GM10847 (cell line): ENCODE data around the gene NPAS3.

Experiments used
- POLR2A ChIP-seq: IDR thresholded peaks from 2 replicates; pipeline ENCODE4 v1.6.1; 2011; ENCODE audit not compliant: insufficient read length; ENCODE audit errors: extremely low read depth

NPAS3 gene

DNA sequence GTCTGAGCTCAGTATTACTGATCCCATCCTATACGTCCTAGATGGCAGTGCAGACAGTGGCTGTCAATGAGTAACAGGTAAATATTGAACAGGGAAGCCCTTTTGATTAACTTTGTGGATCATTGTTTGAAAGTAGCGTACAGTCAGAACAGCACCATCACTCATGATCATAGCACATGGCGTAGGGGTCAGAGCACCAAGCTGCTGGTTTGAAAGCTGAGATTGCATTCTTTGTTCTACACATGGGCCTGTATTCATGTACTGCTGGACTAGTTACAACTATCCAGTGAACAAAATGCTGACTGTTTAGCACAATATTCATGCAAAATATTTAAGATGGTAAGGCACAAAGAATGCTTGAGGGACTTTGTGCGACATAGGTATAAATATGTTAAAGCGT, 131.8 kb downstream of the NPAS3 start:
- no peak for TF ChIP-seq POLR2A

DNA sequence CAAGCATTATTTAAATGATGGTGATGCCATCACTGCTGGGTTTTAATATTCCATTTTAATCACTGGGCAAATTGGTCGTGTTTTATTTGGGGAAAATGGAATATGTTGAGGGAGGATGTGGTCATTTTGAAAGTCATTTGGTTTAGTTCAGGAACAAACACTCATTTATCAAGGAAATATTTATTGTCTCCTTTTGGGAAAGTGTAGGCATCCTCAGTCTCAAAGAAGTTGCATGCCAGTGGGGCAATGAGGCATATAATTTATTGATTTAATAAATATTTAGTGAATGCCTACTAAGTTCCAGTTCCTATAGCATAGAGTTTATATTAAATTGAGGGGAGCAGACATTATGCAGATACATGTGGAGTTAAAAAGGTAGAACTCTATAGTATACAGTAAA, 134.3 kb downstream of the NPAS3 start:
- TF ChIP-seq POLR2A: no peak

DNA sequence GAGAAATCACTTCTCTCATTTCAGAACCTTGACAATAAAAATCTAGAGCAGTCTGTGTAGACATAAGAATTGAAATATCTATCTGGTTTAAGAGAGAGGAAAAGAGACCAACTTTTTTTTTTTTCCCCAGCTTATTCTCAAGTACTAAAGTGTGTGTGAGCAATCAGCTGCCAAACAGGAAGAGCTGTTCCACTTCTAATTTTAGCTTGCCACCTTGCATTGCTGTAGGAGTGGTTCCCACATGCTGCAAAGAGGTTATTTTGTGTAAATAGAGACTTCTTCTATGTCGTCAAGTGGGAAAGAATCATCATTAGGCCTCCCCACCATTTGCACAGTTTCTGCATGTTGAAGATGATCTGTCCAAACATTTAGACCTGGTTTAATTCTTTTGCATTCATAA, 142.6 kb downstream of the NPAS3 start:
- no peak for TF ChIP-seq POLR2A

DNA sequence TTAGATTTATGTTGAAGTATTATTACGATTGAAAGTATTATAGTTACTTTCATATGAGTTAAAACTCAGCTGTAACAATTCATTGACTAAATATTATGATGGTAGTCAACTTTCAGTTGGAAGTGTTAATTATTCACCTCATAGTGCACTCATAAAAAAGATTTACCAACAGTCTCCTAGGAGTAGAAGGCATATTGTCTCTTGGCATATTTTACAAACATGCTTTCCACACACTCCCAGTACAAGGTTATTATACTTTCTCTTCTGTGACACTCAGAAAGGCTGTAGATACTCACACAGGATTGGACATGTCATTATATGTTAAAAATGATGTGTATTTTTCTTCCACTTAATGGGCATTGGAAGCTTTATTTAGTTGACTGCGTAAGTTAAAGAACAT, 147.1 kb downstream of the NPAS3 start:
- no peak for TF ChIP-seq POLR2A

DNA sequence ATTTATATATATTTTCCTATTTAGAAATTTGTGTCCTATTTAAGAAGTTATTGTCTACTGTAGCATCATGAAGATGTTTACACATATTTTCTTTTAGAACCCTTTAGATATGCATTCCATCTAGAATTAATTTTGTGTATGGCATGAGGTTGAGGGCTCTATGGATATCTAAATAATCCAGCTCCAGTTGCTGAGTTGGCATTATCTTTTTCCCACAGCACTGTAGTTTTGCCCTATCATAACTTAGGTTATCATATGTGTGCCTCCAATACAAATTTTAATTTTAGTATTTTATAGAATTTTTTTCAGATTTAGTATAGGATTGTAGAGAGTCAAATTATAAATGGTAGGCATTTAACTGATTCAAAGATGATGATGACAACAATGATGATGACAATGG, 159.3 kb downstream of the NPAS3 start:
- TF ChIP-seq POLR2A: no peak

DNA sequence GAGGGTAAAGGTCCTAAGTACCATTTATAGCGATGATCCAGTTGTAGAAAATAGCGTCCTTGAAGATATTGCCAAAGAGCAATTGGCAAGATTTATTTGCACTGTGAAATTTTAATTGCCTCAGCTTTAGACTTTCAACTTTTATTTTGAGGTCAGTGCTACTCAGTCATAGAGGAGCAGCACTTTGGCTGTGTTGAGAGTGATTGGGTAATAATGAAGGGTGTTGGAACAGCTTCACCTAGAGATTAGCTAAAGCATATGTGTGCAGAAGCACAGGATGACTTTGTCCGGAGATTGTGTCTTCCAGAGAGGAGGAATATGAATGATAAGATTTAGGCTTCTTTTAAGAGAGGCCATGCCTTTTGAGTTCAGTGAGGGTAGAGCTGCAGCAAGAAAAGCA, 164.8 kb downstream of the NPAS3 start:
- no peak for TF ChIP-seq POLR2A

DNA sequence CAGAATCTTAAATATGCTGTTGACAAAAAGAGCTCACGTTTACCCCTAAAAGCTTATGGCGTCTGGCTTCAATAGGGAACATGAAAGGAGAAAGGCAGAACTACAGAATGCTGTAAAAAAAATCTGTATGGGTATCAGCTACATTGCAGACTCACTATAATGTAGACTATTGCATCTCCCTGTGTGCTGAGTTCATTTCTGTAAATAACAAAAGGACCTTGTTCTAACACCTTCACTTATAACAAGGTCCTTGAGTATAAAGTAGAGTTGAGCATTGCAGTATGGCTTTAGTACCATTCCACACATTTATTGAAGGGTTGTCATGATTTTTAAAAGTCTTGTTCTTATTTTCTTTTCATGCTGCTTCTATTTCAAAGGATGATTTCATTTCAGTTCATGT, 165.3 kb downstream of the NPAS3 start:
- no peak for TF ChIP-seq POLR2A

DNA sequence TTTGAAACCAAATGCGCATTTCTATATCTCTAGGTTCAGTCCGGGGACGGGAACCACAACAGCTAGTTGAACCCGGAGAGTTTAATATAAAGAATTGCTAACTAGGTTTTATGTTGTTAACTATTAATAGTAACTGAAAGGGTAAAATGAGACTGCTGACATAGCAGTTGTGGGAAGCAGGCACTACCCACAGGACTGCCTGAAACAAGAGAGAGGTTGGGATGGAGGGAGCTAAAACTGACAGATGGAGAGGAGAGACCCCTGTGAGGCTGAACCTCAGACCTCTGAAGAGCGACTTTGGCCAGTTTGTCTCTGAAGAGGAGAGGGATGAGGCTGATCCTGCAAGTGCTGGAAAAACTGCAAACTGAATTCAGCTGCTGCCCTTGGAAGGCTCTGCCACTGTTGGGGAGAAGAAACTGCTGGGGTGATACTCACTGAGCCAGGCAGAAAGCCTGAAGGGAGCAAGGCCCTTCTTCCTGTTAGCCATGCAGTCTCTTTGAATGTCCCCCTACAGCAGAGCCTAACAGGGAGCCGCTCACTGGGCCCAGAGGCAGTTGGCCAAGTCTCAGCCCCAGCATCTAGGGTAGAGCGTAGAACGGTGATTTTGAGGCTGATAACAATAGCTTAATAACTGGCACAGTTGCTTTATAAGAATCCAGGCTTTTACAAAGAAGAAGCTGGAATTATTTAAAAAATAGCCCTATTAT, 172.2 kb downstream of the NPAS3 start:
- TF ChIP-seq POLR2A: no peak

DNA sequence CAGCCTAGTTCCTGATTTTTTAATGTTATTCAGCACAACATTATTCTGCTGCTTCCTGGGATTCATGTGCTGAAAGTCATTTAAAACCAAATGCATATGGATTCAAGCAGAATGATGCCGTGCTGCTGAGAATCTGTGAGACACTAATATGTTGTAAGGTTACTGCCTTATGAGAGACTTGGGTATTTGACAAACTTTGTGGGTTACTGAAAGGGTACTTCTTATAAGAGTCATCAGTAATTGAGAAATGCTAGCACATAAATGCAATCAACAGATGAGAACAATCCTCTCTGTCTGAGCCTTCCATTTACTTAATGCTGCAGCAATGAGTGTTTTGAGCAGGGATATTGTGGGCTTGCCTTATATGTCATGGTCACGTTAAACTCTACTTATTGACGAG, 175.7 kb downstream of the NPAS3 start:
- TF ChIP-seq POLR2A: no peak

DNA sequence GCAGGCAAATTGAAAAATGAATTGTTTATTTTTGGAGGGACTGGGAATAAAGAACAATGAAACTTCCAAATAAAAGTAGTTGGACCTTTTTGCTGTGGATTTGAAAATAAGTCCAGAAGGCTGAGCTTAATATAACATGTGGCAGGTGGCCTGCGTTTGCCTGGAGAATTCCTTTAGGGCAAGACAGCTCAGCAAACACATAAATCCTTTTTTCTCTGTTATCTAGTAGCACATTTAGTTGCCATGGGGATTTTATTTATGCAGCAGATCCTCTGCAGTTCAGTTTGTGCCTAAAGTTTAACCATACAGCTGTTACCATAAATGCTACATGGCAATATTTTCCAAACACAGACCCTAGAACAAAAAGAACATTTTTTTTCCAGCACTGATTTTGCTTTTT, 180.0 kb downstream of the NPAS3 start:
- no peak for TF ChIP-seq POLR2A

DNA sequence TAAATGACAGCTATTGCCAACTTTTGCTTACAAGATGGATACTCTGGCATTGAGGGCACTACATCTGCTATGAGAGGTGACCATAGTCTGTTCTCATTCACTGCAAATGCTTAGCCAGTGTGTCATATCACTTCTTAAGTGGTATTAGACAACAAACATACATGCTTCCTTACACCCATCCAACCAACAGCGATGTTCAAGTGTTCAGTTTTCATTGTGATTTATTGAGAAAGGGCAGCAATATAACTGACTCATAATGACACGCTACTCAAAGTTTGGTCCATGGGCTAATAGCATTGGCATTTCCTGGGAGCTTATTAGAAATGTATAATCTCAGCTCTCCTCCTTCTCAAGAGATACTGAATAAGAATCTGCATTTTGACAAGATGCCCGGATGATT, 181.7 kb downstream of the NPAS3 start:
- no peak for TF ChIP-seq POLR2A

DNA sequence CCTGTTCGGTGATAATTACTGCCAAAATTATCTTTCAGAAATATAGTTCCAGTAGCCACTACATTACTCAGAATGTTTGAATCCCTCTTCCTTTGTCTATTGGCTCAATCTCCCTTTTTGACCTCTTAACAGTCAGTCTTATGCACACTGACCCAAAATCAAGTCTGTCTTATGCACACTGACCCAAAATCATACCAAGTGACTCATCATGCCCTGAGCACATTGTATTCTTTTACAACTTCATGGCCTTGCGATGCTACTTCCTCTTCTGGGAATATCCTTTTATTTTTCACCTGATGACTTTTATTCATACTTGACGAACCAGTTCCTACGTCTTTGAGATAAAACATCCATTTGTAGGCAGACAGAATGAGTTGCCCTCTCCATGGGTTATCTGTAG, 182.3 kb downstream of the NPAS3 start:
- no peak for TF ChIP-seq POLR2A

DNA sequence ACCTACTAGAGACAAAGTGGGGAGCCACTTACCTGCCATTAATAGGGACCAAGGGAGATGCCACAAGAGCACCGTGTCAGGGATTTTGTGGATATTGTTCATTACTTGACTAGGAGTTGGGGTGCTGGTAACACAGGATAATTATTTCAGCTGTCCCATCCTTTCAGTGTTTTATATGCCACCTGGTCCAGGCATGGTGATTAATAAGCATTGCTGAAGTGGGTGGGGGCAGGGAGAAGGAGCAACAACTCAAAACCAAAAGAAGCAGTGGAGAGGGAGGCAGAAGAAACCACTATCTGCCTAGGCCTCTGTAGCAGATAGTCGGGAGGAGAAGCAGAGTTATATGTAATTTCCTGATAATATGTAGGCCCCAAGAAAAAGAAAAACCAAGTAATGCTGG, 184.6 kb downstream of the NPAS3 start:
- no peak for TF ChIP-seq POLR2A

DNA sequence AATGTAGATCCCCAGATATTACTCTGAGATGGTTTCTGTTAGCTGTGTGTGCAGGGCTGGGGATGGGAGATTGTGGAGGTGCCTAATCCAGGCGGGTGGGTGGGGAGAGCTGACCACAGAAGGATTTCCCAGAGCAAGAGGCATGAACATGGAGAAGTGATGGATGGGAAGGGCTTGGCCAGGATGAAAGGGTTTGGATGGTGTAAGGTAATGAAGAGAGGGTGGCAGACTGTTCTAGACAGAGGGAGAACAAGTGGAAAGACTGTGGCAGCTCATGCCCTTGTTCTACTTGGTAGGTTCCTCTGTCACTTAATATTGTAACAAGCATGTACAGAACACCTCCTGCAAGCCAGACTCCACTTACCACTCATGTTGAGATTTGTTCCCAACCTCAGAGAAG, 187.8 kb downstream of the NPAS3 start:
- no peak for TF ChIP-seq POLR2A

DNA sequence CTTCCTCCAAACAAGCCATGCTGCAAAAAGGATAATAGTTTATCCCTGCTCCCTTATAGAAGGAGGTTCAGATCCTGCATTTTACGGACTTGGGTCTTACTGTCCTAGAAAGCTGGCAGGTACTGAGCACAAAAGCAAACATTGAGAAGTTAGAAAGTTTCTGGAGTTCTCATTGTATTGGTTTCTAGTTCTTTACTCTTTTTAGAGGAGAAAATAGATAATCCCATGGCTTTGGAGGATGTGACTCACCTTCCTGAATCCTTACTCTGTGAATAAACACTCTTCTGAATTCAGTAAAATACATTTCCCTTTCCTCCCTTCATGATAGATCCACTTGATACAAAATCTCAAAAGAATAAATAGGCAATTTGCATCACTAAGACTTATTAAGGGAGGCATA, 188.9 kb downstream of the NPAS3 start:
- no peak for TF ChIP-seq POLR2A

DNA sequence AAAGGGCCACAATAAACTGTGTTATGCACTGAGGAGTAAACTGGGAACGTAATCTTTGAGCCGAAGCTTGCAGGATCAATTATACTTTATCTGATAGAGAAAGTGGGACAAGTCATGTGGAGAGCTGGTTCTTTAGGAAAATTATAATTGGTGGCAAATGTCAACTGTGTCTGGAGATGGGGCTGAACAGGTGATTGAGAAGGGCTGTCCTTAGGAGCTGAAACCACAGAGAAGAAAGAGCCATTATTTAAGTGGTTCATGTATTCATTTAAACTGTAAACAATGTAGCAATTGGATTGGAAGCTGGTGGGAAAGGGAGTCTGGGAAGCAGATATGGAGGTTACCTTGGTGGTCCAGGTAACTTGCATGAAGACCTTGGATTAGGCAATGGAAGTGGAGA, 193.1 kb downstream of the NPAS3 start:
- TF ChIP-seq POLR2A: no peak

DNA sequence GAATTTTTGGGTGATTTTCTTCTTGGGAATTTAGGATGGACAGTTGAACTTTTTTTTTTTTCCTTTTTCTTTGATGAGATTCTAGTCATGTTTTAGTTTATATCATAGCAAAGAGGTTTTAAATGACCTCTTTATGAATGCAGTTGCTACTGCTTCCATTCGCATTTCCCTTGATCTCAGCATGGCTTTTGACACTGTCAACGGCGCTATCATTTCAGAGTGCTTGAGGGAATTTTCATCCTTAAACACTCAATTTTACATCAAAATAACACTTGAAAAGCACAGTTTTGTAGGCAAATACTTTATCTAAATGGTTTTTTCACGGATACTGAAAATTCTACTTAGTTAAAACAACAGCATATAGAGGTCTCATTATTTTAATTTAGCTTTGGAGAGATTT, 195.5 kb downstream of the NPAS3 start:
- TF ChIP-seq POLR2A: no peak
